ENCODE measurements around the gene DOP1B.
"Not testable (repeated sequence)": the region's sequence is repeated elsewhere in the genome, so short reads cannot be mapped to it uniquely, and the experiment has no call there.

The DOP1B gene

GRCh38 chr21:36186081-36186480, 29.5 kb downstream of the DOP1B start:
- no peak for TF ChIP-seq JUND (IDR thresholded peaks at IDR 0.05; ENCODE audit: low read depth)
- no peak for DNase-seq (ENCODE audit: low read depth in 1 of 2, low spot score in 1 of 2)
- in situ Hi-C loops (cut with HindIII; ENCODE audit: low pct_unique_long_range_greater_than_20kb, low sequenced_read_pairs) = no loop called here

GRCh38 chr21:36186506-36187399, 30.1 kb downstream of the DOP1B start:
- no peak for TF ChIP-seq JUND (IDR thresholded peaks at IDR 0.05; ENCODE audit: low read depth)
- in situ Hi-C loops (cut with HindIII; ENCODE audit: low pct_unique_long_range_greater_than_20kb, low sequenced_read_pairs) = no loop called here
- peak in 1 of 2 experiments; percentile 42 for DNase-seq (ENCODE audit: low read depth in 1 of 2, low spot score in 1 of 2)

- peak; percentile 44 to 97 for DNase-seq (ENCODE audit: low read depth in 1 of 2, low spot score in 1 of 2)
- TF ChIP-seq JUND (IDR thresholded peaks at IDR 0.05; ENCODE audit: low read depth) = peak; percentile 50; the same call in 1 of the 2 replicates
- in situ Hi-C loops (cut with HindIII; ENCODE audit: low pct_unique_long_range_greater_than_20kb, low sequenced_read_pairs) = no loop called here
These were observed 31.6 kb downstream of the DOP1B start for GRCh38 chr21:36188081-36188681.

- in situ Hi-C loops (cut with HindIII; ENCODE audit: low pct_unique_long_range_greater_than_20kb, low sequenced_read_pairs) = no loop called here
- TF ChIP-seq JUND (IDR thresholded peaks at IDR 0.05; ENCODE audit: low read depth) = no peak
These were observed 32.3 kb downstream of the DOP1B start for GRCh38 chr21:36188937-36189336.

DNA sequence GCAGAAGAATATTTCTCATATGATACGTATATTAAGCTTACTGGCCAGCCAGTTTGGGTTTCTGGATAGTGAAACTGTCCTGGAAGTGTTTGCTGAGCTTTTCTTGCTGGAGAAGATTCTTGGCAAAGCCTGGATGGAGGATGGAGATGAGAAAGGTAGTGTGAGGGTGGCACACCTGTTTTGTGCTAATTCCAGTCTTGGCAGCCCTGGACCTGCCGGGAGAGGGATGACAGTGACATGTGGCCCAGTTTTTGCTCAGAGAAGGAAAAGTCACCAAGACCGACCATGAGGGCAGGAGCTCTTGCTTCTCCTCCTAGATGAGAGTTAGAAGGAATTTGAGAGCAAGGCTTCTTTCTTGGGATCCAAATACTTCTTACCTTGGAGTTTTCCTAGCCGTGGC, 34.1 kb downstream of the DOP1B start:
- no peak for TF ChIP-seq JUND (IDR thresholded peaks at IDR 0.05; ENCODE audit: low read depth)
- DNase-seq (ENCODE audit: low read depth in 1 of 2, low spot score in 1 of 2) = no peak
- in situ Hi-C loops (cut with HindIII; ENCODE audit: low pct_unique_long_range_greater_than_20kb, low sequenced_read_pairs) = no loop called here

More at GRCh38 chr21:36188937-36189336, 32.3 kb downstream of the DOP1B start:
- DNase-seq (ENCODE audit: low read depth in 1 of 2, low spot score in 1 of 2) = no peak

DNA sequence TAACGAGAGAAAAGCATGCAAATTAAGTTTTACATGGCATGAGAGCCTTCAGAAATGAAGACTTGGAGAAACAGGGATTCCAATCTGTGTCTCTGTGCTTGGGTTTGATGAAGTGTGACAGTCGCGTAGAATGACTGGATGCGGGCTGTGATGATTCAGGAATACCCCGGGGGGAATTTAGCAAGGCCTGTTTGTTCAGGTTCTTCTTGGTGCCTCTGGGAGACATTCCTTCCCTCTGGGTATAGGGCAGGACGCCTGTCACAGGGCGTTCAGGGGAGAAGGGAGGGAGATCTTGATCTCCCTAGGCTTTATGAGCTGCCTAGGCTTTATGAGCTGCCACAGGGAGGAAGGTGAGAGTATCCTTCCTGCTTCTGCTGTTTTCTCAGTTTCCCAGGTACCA, 36.6 kb downstream of the DOP1B start:
- in situ Hi-C loops (cut with HindIII; ENCODE audit: low pct_unique_long_range_greater_than_20kb, low sequenced_read_pairs) = no loop called here
- DNase-seq (ENCODE audit: low read depth in 1 of 2, low spot score in 1 of 2) = peak; percentile 39 to 96
- peak; percentile 32; the same call in 1 of the 2 replicates for TF ChIP-seq JUND (IDR thresholded peaks at IDR 0.05; ENCODE audit: low read depth)

DNA sequence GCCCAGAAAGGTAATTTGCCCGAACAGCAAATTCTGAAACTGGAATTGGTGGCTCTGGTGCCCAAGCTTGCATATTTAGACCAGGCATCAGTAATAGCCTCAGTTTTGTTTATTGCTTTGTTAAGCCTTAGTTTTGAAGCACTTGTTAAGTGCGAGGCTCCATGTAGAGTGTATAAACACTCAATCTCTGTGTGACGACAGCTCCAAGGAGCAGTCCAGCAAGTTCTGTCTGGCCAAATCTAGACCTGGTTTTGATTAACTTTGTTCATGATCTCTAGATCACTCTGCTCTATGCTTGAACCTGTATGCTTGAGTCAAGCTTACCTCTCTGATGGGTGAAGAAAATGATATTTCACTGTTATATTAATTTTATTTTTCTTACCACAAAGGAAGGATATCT, 37.4 kb downstream of the DOP1B start:
- no peak for DNase-seq (ENCODE audit: low read depth in 1 of 2, low spot score in 1 of 2)
- in situ Hi-C loops (cut with HindIII; ENCODE audit: low pct_unique_long_range_greater_than_20kb, low sequenced_read_pairs) = no loop called here
- no peak for TF ChIP-seq JUND (IDR thresholded peaks at IDR 0.05; ENCODE audit: low read depth)

- in situ Hi-C loops (cut with HindIII; ENCODE audit: low pct_unique_long_range_greater_than_20kb, low sequenced_read_pairs) = no loop called here
- DNase-seq (ENCODE audit: low read depth in 1 of 2, low spot score in 1 of 2) = no peak
- TF ChIP-seq JUND (IDR thresholded peaks at IDR 0.05; ENCODE audit: low read depth) = no peak
These were observed 39.0 kb downstream of the DOP1B start for GRCh38 chr21:36195613-36196012.

DNA sequence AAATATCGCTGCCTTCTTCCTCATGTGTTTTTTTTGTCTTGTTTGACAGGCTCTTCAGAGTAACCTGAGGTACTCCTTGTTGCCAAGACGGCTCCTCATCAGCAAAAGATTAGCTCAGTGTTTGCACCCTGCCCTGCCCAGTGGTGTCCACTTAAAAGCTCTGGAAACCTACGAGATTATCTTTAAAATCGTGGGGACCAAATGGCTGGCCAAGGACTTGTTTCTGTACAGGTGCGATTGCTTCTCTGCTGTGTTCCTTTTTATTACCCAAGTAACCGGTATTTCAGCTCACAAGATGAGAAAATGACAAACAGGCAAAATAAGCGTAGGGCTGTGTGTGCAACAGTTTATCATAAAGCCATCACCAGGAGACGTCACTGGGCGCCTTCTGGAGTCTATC, 42.4 kb downstream of the DOP1B start:
- DNase-seq (ENCODE audit: low read depth in 1 of 2, low spot score in 1 of 2) = peak in 1 of 2 experiments; percentile 79
- no peak for TF ChIP-seq JUND (IDR thresholded peaks at IDR 0.05; ENCODE audit: low read depth)
- in situ Hi-C loops (cut with HindIII; ENCODE audit: low pct_unique_long_range_greater_than_20kb, low sequenced_read_pairs) = no loop called here

- in situ Hi-C loops (cut with HindIII; ENCODE audit: low pct_unique_long_range_greater_than_20kb, low sequenced_read_pairs); DNase-seq (ENCODE audit: low read depth in 1 of 2, low spot score in 1 of 2): not testable (repeated sequence)
These were observed 43.0 kb downstream of the DOP1B start for GRCh38 chr21:36199575-36199974.

GRCh38 chr21:36200081-36200561, 43.5 kb downstream of the DOP1B start:
- TF ChIP-seq JUND (IDR thresholded peaks at IDR 0.05; ENCODE audit: low read depth) = no peak
- DNase-seq (ENCODE audit: low read depth in 1 of 2, low spot score in 1 of 2) = no peak
- in situ Hi-C loops (cut with HindIII; ENCODE audit: low pct_unique_long_range_greater_than_20kb, low sequenced_read_pairs) = no loop called here

- DNase-seq (ENCODE audit: low read depth in 1 of 2, low spot score in 1 of 2) = peak in 1 of 2 experiments; percentile 77
- in situ Hi-C loops (cut with HindIII; ENCODE audit: low pct_unique_long_range_greater_than_20kb, low sequenced_read_pairs) = no loop called here
These were observed 46.3 kb downstream of the DOP1B start for GRCh38 chr21:36202726-36203602.

More at GRCh38 chr21:36202726-36203602, 46.3 kb downstream of the DOP1B start:
- no peak for TF ChIP-seq JUND (IDR thresholded peaks at IDR 0.05; ENCODE audit: low read depth)

All from T47D (cell line).